Osteoblast (primary cell): ENCODE data around the gene CTNNA2. TPM values are rescaled to one million over a fixed set of nuclear protein-coding genes. Genes with fewer than 3 reads are reported as not detected.

Experiments used
- DNase-seq: peaks from one replicate; pipeline ENCODE4 v3.0.0; 2011; ENCODE audit warnings: low spot score, mixed read lengths; ENCODE audit not compliant: insufficient read length; ENCODE audit errors: missing footprints
- H2AFZ ChIP-seq: 2 replicates; pipeline ENCODE4 v1.6.0; 2011; ENCODE audit warnings: mild to moderate bottlenecking, low read length
- H3K27ac ChIP-seq: 2 replicates; pipeline ENCODE4 v1.5.1; 2011; ENCODE audit warnings: mild to moderate bottlenecking, low read depth, low read length, moderate library complexity
- H3K27me3 ChIP-seq: 2 replicates; pipeline ENCODE4 v1.6.0; 2012; ENCODE audit warnings: mild to moderate bottlenecking, control low read depth, inconsistent platforms, low read length, moderate library complexity; ENCODE audit not compliant: insufficient read depth
- H3K36me3 ChIP-seq: 2 replicates; pipeline ENCODE4 v1.5.1; 2011; ENCODE audit warnings: mild to moderate bottlenecking, low read length, control low read depth, moderate library complexity; ENCODE audit not compliant: insufficient read depth
- H3K4me1 ChIP-seq: 2 replicates; pipeline ENCODE4 v1.5.1; 2011; ENCODE audit warnings: mild to moderate bottlenecking, low read length, control low read depth, moderate library complexity; ENCODE audit not compliant: insufficient read depth
- H3K4me2 ChIP-seq: 2 replicates; pipeline ENCODE4 v1.6.0; 2011; ENCODE audit warnings: mild to moderate bottlenecking, low read length; ENCODE audit not compliant: insufficient read depth
- H3K4me3 ChIP-seq: fragments of 200-600 bp; sonication (generic); 3 replicates; pipeline ENCODE4 v1.5.1; 2012; ENCODE audit warnings: mild to moderate bottlenecking, low read length, inconsistent platforms; ENCODE audit not compliant: insufficient read depth
- H3K79me2 ChIP-seq: 2 replicates; pipeline ENCODE4 v1.6.0; 2012; ENCODE audit warnings: mild to moderate bottlenecking, low read length, control low read depth, inconsistent platforms; ENCODE audit not compliant: insufficient read depth
- H3K9me3 ChIP-seq: 2 replicates; pipeline ENCODE4 v1.5.1; 2011; ENCODE audit warnings: low read depth, low read length, control low read depth
- H4K20me1 ChIP-seq: 2 replicates; pipeline ENCODE4 v1.6.0; 2012; ENCODE audit warnings: mild to moderate bottlenecking, low read length, control low read depth; ENCODE audit not compliant: insufficient read depth
- CTCF ChIP-seq: IDR thresholded peaks from 2 replicates; pipeline ENCODE4 v1.5.1; 2011; ENCODE audit warnings: mild to moderate bottlenecking, low read depth, low read length, moderate library complexity; ENCODE audit errors: extremely low read depth
- total RNA-seq: library from RNA; depleted of rRNA; stranded (reverse); fragments of >200 nt; gene quantifications from 2 replicates; pipeline ENCODE4 v1.2.3, GENCODE V29; 2012

Gene CTNNA2
- total RNA-seq, 1 donor = not detected

- TF ChIP-seq CTCF = no peak
- Histone ChIP-seq H3K4me2 (no peak overlapping the region), H3K27me3 (no peaks in the 10 kb centered on the region), H3K4me3 (no peak overlapping the region), H3K9me3 (no peaks in the 10 kb centered on the region), H2AFZ (no peak overlapping the region), H3K36me3 (no peaks in the 10 kb centered on the region), H3K4me1 (no peaks in the 10 kb centered on the region), H4K20me1 (no peaks in the 10 kb centered on the region), H3K27ac (no peak overlapping the region), H3K79me2 (no peaks in the 10 kb centered on the region)
- DNase-seq = no peak
These were observed 427.5 kb downstream of the CTNNA2 start for GRCh38 chr2:79940364-79940763.

DNA sequence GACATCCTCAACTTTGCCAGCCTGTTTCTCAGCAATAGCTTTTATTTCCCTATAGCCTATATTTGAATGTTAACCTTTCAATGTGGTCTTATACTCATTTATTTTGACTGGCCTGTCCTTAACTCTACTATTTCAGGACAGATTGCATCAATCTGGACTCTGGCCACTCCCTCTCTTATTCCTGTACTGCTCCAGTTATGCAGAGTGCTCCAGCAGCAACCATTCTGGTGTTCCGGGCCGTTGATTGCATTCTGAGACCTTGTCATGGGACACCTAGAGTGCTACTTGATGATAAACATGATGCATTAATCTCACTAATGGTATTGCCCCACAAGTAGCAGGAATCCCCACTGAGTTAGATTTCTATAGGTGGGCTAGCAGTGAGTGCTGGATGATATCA, 428.3 kb downstream of the CTNNA2 start:
- no peaks in the 10 kb centered on the region for H3K9me3 ChIP-seq
- no peak for TF ChIP-seq CTCF
- H3K79me2 ChIP-seq = no peaks in the 10 kb centered on the region
- no peak overlapping the region for H2AFZ ChIP-seq
- no peaks in the 10 kb centered on the region for H3K27me3 ChIP-seq
- H4K20me1 ChIP-seq = no peaks in the 10 kb centered on the region
- H3K4me1 ChIP-seq = no peaks in the 10 kb centered on the region
- H3K36me3 ChIP-seq = no peaks in the 10 kb centered on the region
- H3K27ac ChIP-seq = no peak overlapping the region
- no peak overlapping the region for H3K4me3 ChIP-seq
- DNase-seq = no peak
- no peak overlapping the region for H3K4me2 ChIP-seq

GRCh38 chr2:79944205-79944604, 431.4 kb downstream of the CTNNA2 start:
- no peak overlapping the region for H3K4me3 ChIP-seq
- H3K27me3 ChIP-seq = no peaks in the 10 kb centered on the region
- no peaks in the 10 kb centered on the region for H3K36me3 ChIP-seq
- H2AFZ ChIP-seq = no peak overlapping the region
- no peaks in the 10 kb centered on the region for H3K4me1 ChIP-seq
- DNase-seq = no peak
- no peak overlapping the region for H3K4me2 ChIP-seq
- no peaks in the 10 kb centered on the region for H4K20me1 ChIP-seq
- no peaks in the 10 kb centered on the region for H3K79me2 ChIP-seq
- no peak overlapping the region for H3K27ac ChIP-seq
- no peaks in the 10 kb centered on the region for H3K9me3 ChIP-seq
- no peak for TF ChIP-seq CTCF

- no peaks in the 10 kb centered on the region for H3K27me3 ChIP-seq
- no peak overlapping the region for H3K27ac ChIP-seq
- H2AFZ ChIP-seq = no peak overlapping the region
- no peak overlapping the region for H3K4me2 ChIP-seq
- DNase-seq = no peak
- H3K4me1 ChIP-seq = no peaks in the 10 kb centered on the region
- H3K36me3 ChIP-seq = no peaks in the 10 kb centered on the region
- no peak overlapping the region for H3K4me3 ChIP-seq
- no peak for TF ChIP-seq CTCF
- no peaks in the 10 kb centered on the region for H3K9me3 ChIP-seq
- no peaks in the 10 kb centered on the region for H3K79me2 ChIP-seq
- H4K20me1 ChIP-seq = no peaks in the 10 kb centered on the region
These were observed 433.0 kb downstream of the CTNNA2 start for GRCh38 chr2:79945653-79946445.
